CD4-positive, alpha-beta T cell treated with Interleukin-15 for 1 hour (primary cell): ENCODE results near the gene GRIK4.

Source experiments
- DNase-seq: peaks from one replicate; pipeline ENCODE4 v3.0.0-alpha.2; 2020

Gene GRIK4

DNA sequence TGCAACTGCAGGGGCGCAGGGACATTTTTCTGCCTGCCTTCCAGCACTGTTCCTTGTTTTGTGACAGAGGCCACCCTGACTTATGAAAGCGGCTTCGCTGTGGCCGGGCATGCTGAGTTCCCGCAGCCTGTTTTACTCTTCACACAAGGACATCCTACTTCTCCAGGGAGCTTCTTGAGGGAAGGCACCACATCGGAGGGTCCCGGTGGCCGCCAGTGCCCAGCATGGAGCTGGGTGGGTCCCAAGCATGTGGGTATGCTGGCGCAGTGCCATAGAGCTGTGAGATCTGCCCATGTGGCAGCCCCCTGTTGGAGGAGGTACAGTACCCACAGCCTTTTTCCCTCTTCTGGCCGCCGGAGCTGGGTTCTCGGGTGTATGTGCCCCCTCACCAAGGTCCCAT lies 136.1 kb downstream of the GRIK4 start:
- no peak for DNase-seq

DNA sequence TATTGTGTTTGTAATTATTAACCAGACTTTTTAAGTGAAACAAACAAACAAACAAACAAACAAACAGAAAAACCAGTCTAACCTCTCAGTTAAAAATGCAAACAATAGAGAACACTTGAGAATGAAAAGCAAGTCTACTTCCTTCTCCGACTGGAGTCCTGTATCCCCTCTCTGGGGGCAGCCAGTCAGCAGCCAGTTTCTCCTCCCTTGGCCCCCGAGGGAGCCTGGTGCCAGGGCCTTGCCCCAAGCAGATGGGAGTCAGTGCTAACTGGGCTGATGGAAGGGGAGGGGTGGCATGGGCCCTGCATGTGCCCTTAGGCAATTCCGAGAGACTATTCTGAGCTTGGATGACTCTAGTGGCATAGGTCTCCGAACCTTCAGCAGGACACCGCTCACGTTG lies 137.2 kb downstream of the GRIK4 start:
- no peak for DNase-seq

DNA sequence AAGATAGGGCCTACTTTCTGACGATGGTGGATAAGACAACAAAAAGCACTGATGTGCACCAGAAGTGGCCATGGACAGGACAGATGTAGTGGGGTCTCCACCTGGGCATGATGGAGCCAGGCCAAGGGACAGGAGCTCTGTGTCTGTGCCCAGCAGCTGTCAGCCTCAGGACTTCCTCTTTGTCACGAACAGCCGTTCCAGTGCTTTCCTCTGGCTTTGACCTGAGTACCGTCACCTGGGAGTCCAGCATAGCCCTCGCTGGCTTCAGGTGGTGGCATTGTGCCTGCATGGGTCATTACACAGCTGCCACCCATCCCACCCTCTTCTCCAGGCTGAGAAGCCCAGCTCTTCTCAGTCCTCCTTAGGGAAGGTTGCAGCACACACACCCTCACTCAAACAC lies 137.8 kb downstream of the GRIK4 start:
- no peak for DNase-seq

DNA sequence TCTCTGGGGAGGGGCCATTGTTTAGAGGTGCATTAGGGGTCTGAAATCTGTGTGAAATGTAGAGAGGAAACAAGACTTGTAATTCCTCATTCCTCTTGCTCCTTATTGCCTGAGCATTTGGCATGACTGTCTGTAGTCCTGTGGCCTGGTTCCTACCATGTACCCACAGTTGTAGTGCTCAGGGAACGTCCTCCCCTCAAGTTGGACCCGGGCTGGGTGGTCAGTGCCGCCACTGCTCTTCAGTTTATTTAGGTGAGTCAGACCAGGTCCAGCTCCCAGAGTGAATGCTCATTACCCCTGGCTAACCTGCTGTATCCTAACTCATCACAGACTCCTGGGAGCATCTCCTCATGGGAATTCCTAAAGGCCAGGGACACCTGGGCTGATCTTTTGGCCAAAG lies 139.8 kb downstream of the GRIK4 start:
- no peak for DNase-seq

DNA sequence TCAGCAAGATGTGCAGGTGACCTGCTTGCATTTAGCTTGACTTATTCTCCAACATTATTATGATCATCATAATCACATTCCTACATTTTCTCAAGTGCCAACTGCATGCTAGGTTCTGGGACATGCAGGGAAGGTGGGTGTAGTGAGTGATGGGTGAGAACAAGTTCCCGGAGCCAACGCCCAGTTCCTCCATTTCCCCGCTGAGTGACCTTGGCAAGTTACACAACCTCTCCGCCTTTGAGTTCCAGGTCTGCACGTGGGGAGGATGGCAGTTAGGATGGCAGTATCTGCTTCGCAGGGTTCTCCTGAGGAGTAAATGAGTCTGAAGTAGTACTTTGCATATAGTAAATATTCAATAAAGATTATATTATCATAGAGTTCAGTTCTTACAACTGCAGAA lies 140.3 kb downstream of the GRIK4 start:
- DNase-seq, result no peak

DNA sequence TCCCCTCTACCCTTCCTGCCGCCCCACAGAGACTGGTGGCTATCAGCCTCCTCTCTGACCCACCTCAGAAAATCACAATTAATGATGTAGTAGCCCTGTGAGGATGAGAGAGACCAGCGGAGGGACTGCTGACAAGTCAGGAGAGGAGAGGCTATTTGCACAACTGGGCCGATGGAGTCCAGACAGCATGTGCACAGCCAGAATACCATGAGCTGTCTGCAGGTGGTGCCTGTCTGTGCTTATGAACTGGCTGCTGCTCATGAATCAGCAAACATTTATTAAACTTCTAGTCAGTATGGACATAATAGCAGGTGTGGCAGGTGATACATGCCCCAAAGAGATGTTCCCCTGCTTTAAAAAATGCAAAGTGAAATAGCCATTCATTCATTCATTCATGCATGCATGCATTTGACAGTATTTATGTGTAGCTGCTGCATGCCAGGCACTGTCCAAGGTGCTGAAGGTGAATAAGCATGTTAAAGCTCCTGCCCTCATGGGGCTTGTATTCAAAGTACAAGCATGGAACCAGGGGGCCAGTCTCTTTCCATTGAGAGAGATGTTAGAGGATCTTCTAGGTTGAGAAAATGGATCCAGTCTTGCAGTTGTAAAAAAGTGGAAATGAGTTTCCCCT lies 141.3 kb downstream of the GRIK4 start:
- no peak for DNase-seq

DNA sequence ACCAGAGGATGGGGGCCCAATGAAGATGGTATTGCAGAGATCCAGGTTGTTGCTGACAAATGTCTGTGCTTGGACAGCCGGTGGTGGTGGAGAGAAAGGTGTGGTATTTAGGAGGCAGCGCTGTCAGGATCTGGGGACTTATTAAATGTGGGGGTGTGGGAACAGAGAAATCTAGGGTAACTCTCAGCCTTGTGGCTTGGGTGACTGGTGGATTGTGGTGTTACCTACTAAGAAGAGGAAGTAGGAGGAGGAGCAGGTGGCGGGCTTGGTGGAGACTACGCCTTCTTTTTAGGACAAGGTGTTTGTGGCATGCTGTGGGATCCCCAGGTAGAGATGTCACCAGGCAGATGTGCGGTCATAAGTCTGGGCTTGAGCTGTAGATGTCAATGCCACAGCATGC lies 144.0 kb downstream of the GRIK4 start:
- DNase-seq, result no peak

DNA sequence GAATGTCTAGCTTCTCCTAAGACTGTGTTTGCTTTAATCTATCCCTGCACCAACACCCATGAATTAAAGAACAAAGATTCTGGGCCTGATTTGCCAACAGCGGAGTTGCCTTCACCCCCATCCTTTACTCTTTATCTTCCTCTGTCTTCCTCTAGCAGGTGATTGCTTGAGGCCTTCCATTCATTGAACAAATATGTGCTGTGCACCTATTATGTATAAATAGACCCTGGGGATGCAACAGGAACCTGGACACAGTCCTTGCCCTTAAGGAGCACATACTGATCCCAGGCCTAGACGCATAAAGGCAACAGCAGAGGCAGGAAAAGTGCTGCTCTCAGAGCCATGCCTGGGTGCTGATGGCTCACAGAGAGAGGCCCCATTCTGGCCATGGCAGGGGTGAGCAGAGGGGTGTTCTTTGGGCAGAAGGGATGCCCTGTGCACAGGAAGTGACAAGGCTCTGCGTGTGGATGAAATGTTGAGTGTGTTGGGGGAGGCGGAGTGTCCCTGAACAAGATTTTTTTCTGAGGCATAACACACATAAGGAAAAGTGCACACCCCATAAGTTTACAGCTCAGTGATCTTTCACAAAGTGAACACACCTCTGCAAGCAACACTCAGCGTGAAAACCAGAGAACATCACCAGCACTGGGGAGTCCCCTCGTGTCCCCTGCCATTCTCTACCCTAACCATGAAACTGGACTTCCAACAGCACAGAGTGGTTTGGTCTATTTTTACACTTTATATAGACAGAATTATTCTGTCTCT lies 145.9 kb downstream of the GRIK4 start:
- DNase-seq, result no peak

DNA sequence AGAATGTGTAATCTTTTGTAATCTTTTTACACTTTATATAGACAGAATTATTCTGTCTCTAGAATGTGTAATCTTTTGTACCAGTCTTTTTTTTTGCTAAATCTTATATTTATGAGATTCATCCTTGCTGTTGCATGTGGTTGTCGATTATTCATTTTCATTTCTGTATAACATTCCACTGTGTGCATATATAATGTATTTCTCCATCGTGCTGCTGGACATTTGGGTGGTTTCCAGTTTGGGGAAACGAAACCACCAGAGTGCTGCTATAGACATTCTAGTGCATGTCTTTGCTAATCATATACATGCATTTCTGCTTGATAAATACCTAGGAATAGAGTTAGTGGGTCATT lies 146.5 kb downstream of the GRIK4 start:
- DNase-seq, result no peak

DNA sequence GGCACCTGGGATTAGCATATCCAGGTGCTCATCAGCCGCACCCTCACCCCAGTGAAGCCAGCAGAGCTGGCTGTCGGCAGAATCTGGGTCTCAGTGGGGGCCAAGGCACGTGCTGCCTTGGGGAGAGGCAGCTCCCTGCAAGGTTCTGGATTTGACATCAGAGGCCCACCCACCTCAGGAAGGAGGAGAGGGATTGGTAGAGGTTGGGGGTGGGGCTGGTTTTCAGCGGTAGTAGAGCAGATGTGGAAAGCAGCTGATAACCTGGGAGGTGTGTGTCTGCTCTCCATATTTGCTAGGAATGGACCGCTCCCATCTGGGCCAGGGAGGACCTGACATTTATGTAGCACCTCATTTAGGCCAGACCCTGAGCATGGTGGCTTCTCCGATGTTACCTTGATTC lies 147.5 kb downstream of the GRIK4 start:
- DNase-seq, result no peak

DNA sequence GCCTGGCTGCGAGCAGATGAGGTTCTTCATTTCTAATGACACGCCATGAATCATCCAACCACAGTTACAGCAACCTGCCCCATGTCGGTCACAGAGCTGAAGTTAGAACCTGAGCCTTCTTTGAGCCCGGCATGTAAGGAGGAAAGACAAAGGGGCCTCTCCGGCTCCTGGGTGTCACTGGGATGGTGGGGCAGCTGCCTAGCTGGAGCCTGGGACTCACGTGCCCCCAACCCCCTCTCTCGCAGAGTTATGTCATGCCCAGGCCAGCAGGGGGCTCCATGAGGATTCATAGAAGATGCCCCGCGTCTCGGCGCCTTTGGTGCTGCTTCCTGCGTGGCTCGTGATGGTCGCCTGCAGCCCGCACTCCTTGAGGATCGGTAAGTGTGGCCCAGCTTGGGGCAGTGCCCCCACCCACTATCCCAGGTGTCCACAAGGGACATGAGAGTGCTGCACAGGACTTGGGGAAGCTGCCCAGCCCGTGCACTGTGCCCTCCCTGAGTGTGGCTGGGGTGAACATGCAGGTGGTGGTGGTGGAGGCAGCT lies 148.5 kb downstream of the GRIK4 start:
- no peak for DNase-seq

DNA sequence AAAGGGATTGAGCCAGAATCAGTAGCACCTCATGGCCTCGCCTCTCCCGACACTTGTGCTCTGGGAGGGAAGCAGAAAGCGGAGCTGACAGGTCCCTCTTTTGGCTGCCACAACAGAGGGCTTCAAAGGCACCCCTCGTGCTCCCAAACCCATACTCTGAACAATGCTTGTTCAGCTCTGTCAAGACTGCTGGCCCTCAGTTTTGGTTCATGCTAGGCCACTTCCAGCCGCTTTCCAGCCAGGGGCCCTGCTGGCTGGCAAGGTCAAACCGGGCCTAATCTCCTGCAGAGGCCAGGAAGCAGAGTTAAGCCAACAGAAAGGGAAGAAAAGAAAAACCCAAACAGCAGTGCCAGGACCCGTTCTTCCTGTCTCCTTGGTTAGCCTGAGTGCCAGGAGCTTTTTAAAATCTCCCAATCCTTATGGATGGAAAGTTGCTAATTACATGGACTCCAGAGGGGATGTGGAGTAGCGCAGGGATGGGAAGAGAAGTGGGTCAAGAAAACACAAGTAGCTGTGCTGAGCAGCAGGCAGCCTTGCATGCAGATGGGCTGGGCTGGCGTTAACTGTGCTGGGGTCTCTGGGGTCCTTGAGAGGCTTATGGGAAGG lies 150.6 kb downstream of the GRIK4 start:
- no peak for DNase-seq

DNA sequence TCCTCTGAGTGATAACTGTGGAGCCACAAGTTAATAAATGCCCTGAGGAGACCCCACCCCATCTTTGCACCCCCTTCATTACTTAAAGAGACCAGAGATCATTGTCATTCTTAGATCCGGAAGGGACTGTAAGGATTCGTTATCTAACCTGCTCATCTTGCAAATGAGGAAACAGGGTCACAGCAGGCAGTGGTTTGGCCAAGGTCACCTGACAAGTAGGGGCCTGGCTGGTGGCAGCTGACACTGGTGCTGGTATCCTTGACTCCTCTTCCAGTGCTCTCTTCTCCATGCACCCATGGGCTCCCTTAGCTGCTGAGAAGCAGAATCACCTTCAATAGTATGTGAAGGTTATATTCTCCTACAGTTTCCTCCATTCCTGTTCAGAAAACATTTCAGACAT lies 151.6 kb downstream of the GRIK4 start:
- DNase-seq, result no peak

DNA sequence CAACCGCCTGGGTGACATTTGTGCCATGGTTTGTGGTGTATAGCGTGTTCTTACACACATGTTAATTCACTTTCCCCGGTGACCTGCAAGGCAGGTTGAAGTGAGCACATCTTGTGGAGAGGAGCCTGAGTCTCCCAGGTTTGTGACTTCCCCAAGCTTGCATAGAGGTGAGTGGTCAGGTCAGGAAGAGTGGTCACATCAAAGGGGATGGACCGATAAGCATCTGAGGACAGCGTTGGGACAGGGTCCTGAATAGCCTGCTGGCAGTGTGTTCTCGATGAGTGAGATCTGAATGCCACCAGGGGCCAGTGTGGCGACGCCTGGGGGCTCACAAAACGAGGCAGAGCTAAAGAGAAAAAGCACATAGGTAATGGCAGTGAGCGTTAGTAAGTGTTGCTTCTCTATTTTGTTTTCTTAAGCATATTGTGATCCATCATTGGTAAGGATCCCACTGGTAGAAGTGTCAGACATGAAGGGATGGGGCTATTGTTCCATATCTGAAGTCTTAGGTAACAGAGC lies 154.6 kb downstream of the GRIK4 start:
- no peak for DNase-seq

DNA sequence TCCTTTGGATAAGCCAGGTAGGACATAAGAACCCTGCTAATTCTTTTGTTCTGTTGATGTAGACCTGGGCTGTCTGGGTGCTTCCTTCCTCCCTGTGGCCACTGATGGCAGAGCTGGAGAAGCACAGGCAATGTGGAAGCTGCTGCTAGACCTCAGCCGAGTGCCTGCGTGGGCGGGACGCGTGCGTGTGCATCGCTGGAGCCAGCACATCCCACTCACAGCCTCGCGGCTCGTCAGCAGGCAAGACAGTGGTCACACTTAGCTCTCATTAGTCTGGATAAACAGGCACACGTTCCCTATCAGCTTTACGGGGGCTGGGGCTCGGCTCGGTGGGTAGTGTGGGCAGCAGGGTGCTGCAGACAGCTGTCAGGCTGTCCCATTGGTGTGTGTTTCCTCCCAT lies 155.7 kb downstream of the GRIK4 start:
- DNase-seq, result no peak

DNA sequence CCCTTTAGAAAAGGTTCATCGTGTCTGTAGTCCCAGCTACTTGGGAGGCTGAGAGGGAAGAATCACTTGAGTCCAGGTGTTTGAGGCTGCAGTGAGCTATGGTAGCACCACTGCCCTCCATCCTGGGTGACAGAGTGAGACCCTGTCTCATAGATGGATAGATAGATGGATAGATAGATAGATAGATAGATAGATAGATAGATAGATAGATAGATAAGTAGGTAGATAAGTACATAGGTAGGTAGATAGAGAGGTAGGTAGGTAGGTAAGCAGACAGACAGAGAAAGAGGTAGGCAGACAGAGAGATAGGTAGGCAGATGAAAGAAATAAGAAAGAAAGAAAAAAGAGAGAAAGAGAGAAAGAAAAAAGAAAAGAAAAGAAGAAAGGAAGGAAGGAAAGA lies 156.4 kb downstream of the GRIK4 start:
- DNase-seq, result no peak

DNA sequence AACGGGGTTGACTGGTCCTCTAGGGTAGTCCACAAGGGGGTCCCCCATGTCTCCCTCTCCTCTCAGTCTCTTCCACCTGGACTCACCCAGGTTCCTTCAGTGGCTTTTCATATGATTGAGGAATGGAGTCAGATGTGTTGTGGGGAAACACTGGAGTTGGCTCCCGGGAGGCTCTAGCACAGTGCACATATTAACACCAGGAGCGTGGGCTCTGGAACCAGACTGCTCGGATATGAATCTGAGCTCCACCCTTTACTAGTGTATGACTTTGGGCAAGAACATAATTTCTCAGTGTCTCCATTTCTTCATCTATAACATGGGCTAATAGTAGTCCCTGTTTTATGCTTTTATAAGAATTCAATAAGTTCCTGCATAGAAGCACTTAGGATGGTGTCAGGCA lies 157.0 kb downstream of the GRIK4 start:
- DNase-seq, result no peak

DNA sequence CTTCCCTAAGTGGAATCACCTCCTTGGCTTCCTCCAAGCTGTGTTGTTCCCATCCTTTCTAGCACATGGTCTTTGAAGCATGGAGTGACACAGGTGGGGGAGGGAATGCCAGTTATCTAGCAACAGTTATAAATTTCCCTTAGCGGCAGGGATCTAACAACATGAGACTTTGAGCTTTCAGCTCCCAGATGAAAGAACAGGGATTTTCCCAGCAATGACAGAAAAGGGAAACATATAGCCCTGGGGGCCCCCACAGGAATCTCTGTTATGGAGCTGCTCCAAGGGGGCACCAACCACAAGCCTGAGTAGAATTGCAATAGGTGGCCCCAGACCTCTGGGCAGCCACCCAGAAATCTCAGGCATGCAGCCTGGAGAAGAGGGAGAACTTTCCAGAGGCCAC lies 163.0 kb downstream of the GRIK4 start:
- DNase-seq, result no peak

DNA sequence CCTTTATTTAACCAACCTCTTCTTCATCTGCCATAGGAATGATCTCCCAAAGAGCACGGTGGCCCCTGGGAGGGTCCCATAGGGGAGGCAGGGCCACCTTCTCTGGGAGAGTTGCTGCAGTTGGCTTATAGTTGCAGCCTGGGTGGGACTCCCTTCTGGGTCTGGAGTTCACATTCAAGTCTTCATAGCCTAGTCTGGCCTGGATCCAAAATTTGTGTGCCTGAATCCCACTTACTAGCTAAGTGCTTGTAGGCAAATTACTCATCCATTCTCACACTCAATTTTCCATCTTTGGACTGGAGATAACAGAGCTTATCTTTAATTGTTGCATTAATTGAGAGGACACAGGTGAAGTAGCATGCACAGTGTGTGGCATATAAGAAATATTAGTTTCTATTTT lies 163.6 kb downstream of the GRIK4 start:
- no peak for DNase-seq

DNA sequence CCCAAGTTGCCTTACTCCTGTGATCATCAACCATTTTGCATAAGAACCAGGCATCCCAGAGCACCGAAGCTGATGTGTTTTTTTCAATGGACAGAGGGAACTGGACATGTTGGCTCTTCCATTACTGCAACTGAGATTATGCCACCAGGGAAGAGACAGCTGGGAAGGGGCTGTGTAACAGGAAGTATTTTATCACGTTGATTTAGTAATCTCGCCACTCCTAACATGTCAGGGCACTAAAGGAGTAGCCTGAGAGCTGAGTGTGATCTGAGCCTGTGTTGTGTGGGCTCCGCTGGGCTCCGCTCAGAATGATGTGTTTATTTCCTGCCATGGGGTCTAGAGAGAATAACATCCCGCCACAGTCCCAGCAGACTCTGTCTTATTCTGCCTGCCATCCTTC lies 165.4 kb downstream of the GRIK4 start:
- DNase-seq, result no peak

DNA sequence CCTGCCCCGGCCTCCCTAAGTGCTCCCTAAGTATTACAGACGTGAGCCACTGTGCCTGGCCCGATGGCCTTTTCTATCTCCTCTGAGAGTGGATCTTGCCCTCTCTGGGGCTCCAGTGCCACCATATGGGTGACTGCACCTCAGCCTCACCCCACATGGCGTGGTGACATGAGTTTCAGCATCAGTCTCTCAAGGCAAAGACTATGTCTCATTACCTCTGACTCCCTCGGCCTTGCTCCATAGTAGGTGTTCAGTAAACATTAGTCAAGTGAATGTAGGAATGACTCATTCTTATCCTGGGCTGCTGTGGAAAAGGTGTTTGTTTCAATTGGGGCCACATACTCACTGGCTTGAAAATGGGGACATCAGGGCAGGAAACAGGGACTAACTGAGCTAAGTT lies 168.8 kb downstream of the GRIK4 start:
- DNase-seq, result no peak

DNA sequence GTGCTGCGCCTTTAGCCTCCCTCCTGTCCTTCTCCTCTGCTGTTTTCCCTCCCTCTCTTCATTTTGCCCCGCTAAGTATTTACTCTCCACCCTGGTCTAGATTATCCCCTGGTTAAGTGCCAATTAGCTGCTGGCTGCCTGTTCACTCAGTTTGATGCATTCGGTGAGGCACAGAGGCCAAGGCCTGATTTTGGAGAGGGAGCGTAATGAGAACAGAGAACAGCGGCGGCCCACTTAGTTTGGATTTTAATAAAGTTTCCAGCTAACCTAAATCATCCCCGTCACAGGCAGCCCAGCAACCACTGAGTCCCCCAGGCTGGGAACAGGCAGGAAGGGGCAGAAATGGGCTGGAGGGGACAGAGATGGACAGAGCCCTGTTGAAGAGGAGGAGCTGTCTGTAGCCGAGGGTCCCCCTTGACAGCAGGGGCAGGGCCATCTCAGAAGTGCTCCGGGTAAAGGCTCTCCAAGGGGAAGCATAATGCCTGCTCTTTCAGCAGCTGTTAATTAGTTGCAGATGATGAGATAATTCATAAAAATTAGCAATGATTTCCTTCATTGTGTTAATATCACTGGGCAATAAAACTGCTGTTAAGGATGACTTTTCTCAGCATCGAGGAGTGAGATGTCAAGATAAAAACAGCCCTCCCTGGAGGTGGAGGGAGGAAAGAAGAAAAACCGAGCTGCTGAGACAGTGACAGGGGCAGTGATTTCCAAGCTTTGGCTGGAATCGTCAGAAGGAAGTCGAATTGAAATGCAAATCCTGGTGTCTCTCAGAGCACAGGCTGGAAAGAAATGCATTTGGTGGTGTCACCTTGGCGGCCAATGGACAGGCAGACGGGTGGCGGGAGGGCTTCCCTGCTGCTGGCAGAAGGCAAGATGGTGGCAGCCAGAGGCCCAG lies 170.1 kb downstream of the GRIK4 start:
- DNase-seq, result no peak

DNA sequence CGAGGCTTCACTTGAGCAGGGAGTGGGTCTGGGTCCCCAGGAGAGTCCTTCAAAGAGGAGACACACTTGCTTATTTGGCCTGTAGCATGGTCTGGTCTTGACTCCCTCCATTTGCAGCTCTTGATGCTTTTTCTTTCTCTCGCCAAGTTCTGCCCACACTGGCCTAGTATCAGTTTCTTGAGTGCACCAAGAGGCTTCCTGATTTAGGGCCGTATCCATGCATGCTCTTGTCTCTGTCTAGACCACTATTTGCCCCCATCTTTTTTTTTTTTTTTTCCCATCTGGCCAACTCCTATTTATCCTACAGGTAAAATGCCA lies 170.7 kb downstream of the GRIK4 start:
- DNase-seq, result no peak
